ENCODE data around the gene MGRN1. TPM values are rescaled to one million over a fixed set of nuclear protein-coding genes. Genes with fewer than 3 reads are reported as not detected.

MGRN1 gene
- polyA plus RNA-seq, 1 donor from 2014 or later, result 35.9 TPM

GRCh38 chr16:4689091-4689671 lies 64.6 kb downstream of the MGRN1 start:
- H3K36me3 ChIP-seq (ENCODE audit: insufficient read depth, low read length), result no peaks in the 10 kb centered on the region
- no peak overlapping the region for H3K27ac ChIP-seq (ENCODE audit: low read length)
- H3K79me2 ChIP-seq (replicated peaks; ENCODE audit: insufficient read depth, low read length), result no peaks in the 10 kb centered on the region

GRCh38 chr16:4689864-4690704 lies 65.5 kb downstream of the MGRN1 start:
- H4K20me1 ChIP-seq (ENCODE audit: insufficient read depth), result no peaks in the 10 kb centered on the region
- H3K27ac ChIP-seq (ENCODE audit: low read length), result no peak overlapping the region
- H3K27me3 ChIP-seq (ENCODE audit: insufficient read depth, low read depth, low read length), result no peaks in the 10 kb centered on the region
- H3K9ac ChIP-seq (ENCODE audit: low read length), result no peak overlapping the region
- H3K79me2 ChIP-seq (replicated peaks; ENCODE audit: insufficient read depth, low read length), result no peaks in the 10 kb centered on the region
- H2AFZ ChIP-seq (ENCODE audit: low read depth, low read length), result no peak overlapping the region
- H3K9me2 ChIP-seq (ENCODE audit: insufficient read depth, low read length), result no peaks in the 10 kb centered on the region
- no peaks in the 10 kb centered on the region for H3F3A ChIP-seq (ENCODE audit: insufficient read depth, low read length, poor library complexity, severe bottlenecking)
- no peak overlapping the region for H3K4me3 ChIP-seq (ENCODE audit: low read length)
- H3K4me2 ChIP-seq (ENCODE audit: low read length), result no peak overlapping the region
- H3K9me3 ChIP-seq (ENCODE audit: low read length), result no peaks in the 10 kb centered on the region
- H3K36me3 ChIP-seq (ENCODE audit: insufficient read depth, low read length), result no peaks in the 10 kb centered on the region
- TF ChIP-seq SMC3 (conservative IDR thresholded peaks at IDR 0.05; ENCODE audit: poor library complexity) (no peak), EP300 (conservative IDR thresholded peaks at IDR 0.05; ENCODE audit: poor library complexity, severe bottlenecking) (no peak), CTCF (IDR thresholded peaks at IDR 0.05; ENCODE audit: poor library complexity, severe bottlenecking) (no peak), POLR2AphosphoS5 (IDR thresholded peaks at IDR 0.05) (no peak), RAD21 (conservative IDR thresholded peaks at IDR 0.05) (no peak), MXI1 (conservative IDR thresholded peaks at IDR 0.05; ENCODE audit: poor library complexity, severe bottlenecking) (no peak), EZH2 (IDR thresholded peaks at IDR 0.05; ENCODE audit: borderline replicate concordance, insufficient read depth, low read length, poor library complexity, severe bottlenecking) (no peak)

More at GRCh38 chr16:4689091-4689671, 64.6 kb downstream of the MGRN1 start:
- TF ChIP-seq TAF1 (IDR thresholded peaks at IDR 0.05; ENCODE audit: low read depth) (no peak), POLR2AphosphoS5 (IDR thresholded peaks at IDR 0.05) (no peak), MXI1 (conservative IDR thresholded peaks at IDR 0.05; ENCODE audit: poor library complexity, severe bottlenecking) (no peak), EZH2 (IDR thresholded peaks at IDR 0.05; ENCODE audit: borderline replicate concordance, insufficient read depth, low read length, poor library complexity, severe bottlenecking) (no peak), CTCF (IDR thresholded peaks at IDR 0.05; ENCODE audit: poor library complexity, severe bottlenecking) (no peak), SMC3 (conservative IDR thresholded peaks at IDR 0.05; ENCODE audit: poor library complexity) (no peak), RAD21 (conservative IDR thresholded peaks at IDR 0.05) (no peak), EP300 (conservative IDR thresholded peaks at IDR 0.05; ENCODE audit: poor library complexity, severe bottlenecking) (no peak)
- TF ChIP-seq, protein P1, sequence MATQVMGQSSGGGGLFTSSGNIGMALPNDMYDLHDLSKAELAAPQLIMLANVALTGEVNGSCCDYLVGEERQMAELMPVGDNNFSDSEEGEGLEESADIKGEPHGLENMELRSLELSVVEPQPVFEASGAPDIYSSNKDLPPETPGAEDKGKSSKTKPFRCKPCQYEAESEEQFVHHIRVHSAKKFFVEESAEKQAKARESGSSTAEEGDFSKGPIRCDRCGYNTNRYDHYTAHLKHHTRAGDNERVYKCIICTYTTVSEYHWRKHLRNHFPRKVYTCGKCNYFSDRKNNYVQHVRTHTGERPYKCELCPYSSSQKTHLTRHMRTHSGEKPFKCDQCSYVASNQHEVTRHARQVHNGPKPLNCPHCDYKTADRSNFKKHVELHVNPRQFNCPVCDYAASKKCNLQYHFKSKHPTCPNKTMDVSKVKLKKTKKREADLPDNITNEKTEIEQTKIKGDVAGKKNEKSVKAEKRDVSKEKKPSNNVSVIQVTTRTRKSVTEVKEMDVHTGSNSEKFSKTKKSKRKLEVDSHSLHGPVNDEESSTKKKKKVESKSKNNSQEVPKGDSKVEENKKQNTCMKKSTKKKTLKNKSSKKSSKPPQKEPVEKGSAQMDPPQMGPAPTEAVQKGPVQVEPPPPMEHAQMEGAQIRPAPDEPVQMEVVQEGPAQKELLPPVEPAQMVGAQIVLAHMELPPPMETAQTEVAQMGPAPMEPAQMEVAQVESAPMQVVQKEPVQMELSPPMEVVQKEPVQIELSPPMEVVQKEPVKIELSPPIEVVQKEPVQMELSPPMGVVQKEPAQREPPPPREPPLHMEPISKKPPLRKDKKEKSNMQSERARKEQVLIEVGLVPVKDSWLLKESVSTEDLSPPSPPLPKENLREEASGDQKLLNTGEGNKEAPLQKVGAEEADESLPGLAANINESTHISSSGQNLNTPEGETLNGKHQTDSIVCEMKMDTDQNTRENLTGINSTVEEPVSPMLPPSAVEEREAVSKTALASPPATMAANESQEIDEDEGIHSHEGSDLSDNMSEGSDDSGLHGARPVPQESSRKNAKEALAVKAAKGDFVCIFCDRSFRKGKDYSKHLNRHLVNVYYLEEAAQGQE (IDR thresholded peaks at IDR 0.05; ENCODE audit: borderline replicate concordance), result no peak
- H3K9ac ChIP-seq (ENCODE audit: low read length), result no peak overlapping the region
- H2AFZ ChIP-seq (ENCODE audit: low read depth, low read length), result no peak overlapping the region
- no peaks in the 10 kb centered on the region for H3K9me3 ChIP-seq (ENCODE audit: low read length)
- H3K9me2 ChIP-seq (ENCODE audit: insufficient read depth, low read length), result no peaks in the 10 kb centered on the region
- H3K4me3 ChIP-seq (ENCODE audit: low read length), result no peak overlapping the region
- H3K27me3 ChIP-seq (ENCODE audit: insufficient read depth, low read depth, low read length), result no peaks in the 10 kb centered on the region
- no peak overlapping the region for H3K4me2 ChIP-seq (ENCODE audit: low read length)
- H3F3A ChIP-seq (ENCODE audit: insufficient read depth, low read length, poor library complexity, severe bottlenecking), result no peaks in the 10 kb centered on the region
- H4K20me1 ChIP-seq (ENCODE audit: insufficient read depth), result no peaks in the 10 kb centered on the region

All from neural cell (in vitro differentiated cells).